HepG2 (cell line): ENCODE measurements around the gene TBCD.

Source experiments
- NPAS2 ChIP-seq: sonication (generic); formaldehyde crosslinking; IDR thresholded peaks from 2 replicates; pipeline ENCODE4 v1.8.0; 2022; ENCODE audit warnings: mild to moderate bottlenecking, missing genetic modification reagents, borderline replicate concordance
- PHF20 ChIP-seq: sonication (generic); formaldehyde crosslinking; IDR thresholded peaks from 2 replicates; pipeline ENCODE4 v1.5.0; 2020; ENCODE audit warnings: mild to moderate bottlenecking, missing genetic modification reagents
- SP1 ChIP-seq, 2 experiments: fragments of 450-650 bp in 1 of 2; sonication (generic) in 1 of 2; formaldehyde crosslinking in 1 of 2; IDR thresholded peaks; 2 replicates each; pipeline versions ENCODE4 v1.4.0 to v1.6.1; 2016 to 2020; ENCODE audit warnings: missing genetic modification reagents in 1 of 2
- ZSCAN20 ChIP-seq: sonication (generic); formaldehyde crosslinking; IDR thresholded peaks from 2 replicates; pipeline ENCODE4 v1.4.0; 2020; ENCODE audit warnings: missing genetic modification reagents, mild to moderate bottlenecking, borderline replicate concordance

- TF ChIP-seq NPAS2 (CRISPR knock-in tag) (no peak), PHF20 (no peak), ZSCAN20 (CRISPR knock-in tag) (no peak), SP1 (IDR thresholded peaks at IDR 0.05) (no peak), SP1 (CRISPR knock-in tag; IDR thresholded peaks at IDR 0.05) (no peak)
Observed at GRCh38 chr17:82767041-82767754, 15.3 kb downstream of the TBCD start.
